ENCODE measurements around the gene LRP6. TPM values are rescaled to one million over a fixed set of nuclear protein-coding genes. Genes with fewer than 3 reads are reported as not detected.

The LRP6 gene
- total and polyA plus RNA-seq, 7 donors, result 2.9 to 31.5 (median 16.6) TPM

DNA sequence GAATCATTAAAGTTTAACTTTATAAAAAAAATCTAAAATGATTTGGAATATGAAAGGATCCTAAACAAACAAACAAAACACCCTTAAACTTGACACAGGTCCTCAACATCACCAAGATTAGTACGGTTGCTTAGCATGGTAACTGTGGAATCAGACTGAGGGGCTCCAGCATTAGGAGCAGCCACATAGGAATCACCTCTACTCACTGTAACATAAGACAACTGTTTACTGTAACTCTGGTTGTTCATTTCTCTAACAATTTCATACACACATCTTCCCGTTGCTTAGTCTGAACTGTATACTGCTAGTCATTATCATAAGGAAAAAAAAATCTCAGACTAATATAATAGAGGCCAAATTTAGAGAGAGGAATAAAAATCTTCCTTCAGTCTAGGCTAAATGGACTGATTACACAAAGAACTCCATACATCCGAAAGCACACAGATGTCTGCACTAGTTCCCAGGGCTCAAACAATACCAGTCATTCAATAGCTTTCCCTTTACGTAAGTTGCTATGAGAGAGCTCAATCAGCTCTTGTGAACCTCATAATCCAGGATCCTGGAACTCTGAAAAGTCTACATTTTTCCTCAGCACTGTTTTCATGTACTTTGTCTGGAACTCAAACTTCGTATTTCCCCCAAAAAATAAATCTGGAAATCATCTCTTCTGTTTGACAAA lies 26.0 kb downstream of the LRP6 start:
- Histone ChIP-seq H3K4me3 (no peak overlapping the region), H3K36me3 (ENCODE audit: insufficient read depth in 1 of 2, low read depth in 1 of 2) (peaks cover 0 to 9% of the 10 kb centered on the region in 2 donors), H3K27ac (no peak overlapping the region), H3K9me3 (no peaks in the 10 kb centered on the region), H3K4me1 (peaks cover 7% of the 10 kb centered on the region), H3K27me3 (ENCODE audit: insufficient read depth in 3 of 3, low read length in 2 of 3) (no peaks in the 10 kb centered on the region)
- 50 to 55% (median 52%) methylated on average over 5 of the region's 5 CpGs for WGBS, 3 donors
- TF ChIP-seq CTCF (IDR thresholded peaks at IDR 0.05), result no peak
- no peak for DNase-seq
- intact Hi-C loops (cut with DNase I), result no loop called here
- ATAC-seq, result no peak

GRCh38 chr12:12239127-12239526 lies 27.7 kb downstream of the LRP6 start:
- TF ChIP-seq CTCF (IDR thresholded peaks at IDR 0.05), result no peak
- 56 to 60% (median 59%) methylated on average over 2 of the region's 2 CpGs for WGBS, 3 donors
- H3K27ac ChIP-seq, result no peak overlapping the region
- DNase-seq (no peak), ATAC-seq (no peak)
- H3K4me1 ChIP-seq, result peaks cover 7% of the 10 kb centered on the region
- no peaks in the 10 kb centered on the region for H3K9me3 ChIP-seq
- intact Hi-C loops (cut with DNase I), result no loop called here
- no peak overlapping the region for H3K4me3 ChIP-seq
- H3K27me3 ChIP-seq (ENCODE audit: insufficient read depth in 3 of 3, low read length in 2 of 3), result no peaks in the 10 kb centered on the region
- H3K36me3 ChIP-seq (ENCODE audit: insufficient read depth in 1 of 2, low read depth in 1 of 2), result peaks cover 0 to 9% of the 10 kb centered on the region in 2 donors

GRCh38 chr12:12238605-12239004 lies 28.2 kb downstream of the LRP6 start:
- H3K36me3 ChIP-seq (ENCODE audit: insufficient read depth in 1 of 2, low read depth in 1 of 2), result peaks cover 0 to 4% of the 10 kb centered on the region in 2 donors
- H3K27me3 ChIP-seq (ENCODE audit: insufficient read depth in 3 of 3, low read length in 2 of 3), result no peaks in the 10 kb centered on the region
- TF ChIP-seq CTCF (IDR thresholded peaks at IDR 0.05), result no peak
- peaks cover 7% of the 10 kb centered on the region for H3K4me1 ChIP-seq
- H3K27ac ChIP-seq, result no peak overlapping the region
- H3K9me3 ChIP-seq, result no peaks in the 10 kb centered on the region
- ATAC-seq (no peak), DNase-seq (no peak)
- WGBS, 3 donors, result 93% methylated on average over 4 of the region's 4 CpGs
- H3K4me3 ChIP-seq, result no peak overlapping the region
- intact Hi-C loops (cut with DNase I), result no loop called here

DNA sequence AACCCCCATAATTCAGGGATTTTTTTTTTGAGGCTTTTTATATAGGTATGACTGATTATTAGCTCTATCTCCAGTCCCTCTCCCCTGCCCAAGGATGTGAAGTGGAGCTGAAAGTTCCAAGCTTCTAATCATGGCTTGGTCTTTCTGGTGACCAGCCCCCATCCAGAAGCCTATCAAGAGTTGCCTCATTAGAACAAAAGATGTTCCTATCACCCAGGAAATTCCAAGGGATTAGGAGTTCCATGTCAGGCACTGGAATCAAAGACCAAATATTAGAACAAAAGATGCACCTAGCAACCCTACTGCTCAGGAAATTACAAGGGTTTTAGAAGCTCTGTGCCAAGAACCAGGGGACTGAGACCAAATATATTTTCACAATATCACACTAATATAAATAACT lies 29.9 kb downstream of the LRP6 start:
- Histone ChIP-seq H3K36me3 (ENCODE audit: insufficient read depth in 1 of 2, low read depth in 1 of 2) (no peaks in the 10 kb centered on the region), H3K27me3 (ENCODE audit: insufficient read depth in 3 of 3, low read length in 2 of 3) (no peaks in the 10 kb centered on the region), H3K4me1 (peaks cover 11% of the 10 kb centered on the region), H3K27ac (no peak overlapping the region), H3K9me3 (no peaks in the 10 kb centered on the region), H3K4me3 (no peak overlapping the region)
- intact Hi-C loops (cut with DNase I), result no loop called here
- ATAC-seq (no peak), DNase-seq (no peak)
- no peak for TF ChIP-seq CTCF (IDR thresholded peaks at IDR 0.05)

- peaks cover 25% of the 10 kb centered on the region for H3K4me1 ChIP-seq
- DNase-seq (no peak), ATAC-seq (peak in 1 of 4 donors; percentile 64)
- H3K9me3 ChIP-seq, result no peaks in the 10 kb centered on the region
- no peaks in the 10 kb centered on the region for H3K36me3 ChIP-seq (ENCODE audit: insufficient read depth in 1 of 2, low read depth in 1 of 2)
- intact Hi-C loops (cut with DNase I), result no loop called here
- no peak for TF ChIP-seq CTCF (IDR thresholded peaks at IDR 0.05)
- WGBS, 3 donors, result 37 to 65% (median 41%) methylated on average over 1 of the region's 1 CpG
- no peaks in the 10 kb centered on the region for H3K27me3 ChIP-seq (ENCODE audit: insufficient read depth in 3 of 3, low read length in 2 of 3)
- H3K4me3 ChIP-seq, result peak overlapping the region; percentile 4
- no peak overlapping the region for H3K27ac ChIP-seq
These were observed 36.6 kb downstream of the LRP6 start for GRCh38 chr12:12230275-12230674.

Data from psoas muscle (tissue), 8 donors.